NCI-H748 treated with DMSO at 0.1 percent for 48 hours (cell line): ENCODE results near the gene CASP9.

ENCODE experiments used
- DNase-seq: peaks from one replicate; lab custom pipeline; 2025; lab: John Stamatoyannopoulos, UW

CASP9 gene

DNA sequence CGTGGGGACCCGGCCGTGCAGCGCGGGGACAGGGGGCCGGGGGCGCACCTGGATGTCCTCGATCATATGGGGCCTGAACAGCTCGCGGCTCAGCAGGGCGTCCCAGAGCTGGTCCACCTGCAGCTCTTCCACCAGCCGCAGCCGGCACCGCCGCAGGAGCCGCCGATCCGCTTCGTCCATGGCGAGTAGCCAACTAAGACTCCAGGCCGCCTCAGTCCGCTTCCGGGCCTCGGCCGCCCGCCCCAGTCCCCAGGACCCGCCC lies at the start of gene CASP9:
CASP9 (minus strand) TSS at position 195 of the 262 bp plus-strand sequence; CDS start at position 180, 15 bp downstream.
- DNase-seq = no peak

DNA sequence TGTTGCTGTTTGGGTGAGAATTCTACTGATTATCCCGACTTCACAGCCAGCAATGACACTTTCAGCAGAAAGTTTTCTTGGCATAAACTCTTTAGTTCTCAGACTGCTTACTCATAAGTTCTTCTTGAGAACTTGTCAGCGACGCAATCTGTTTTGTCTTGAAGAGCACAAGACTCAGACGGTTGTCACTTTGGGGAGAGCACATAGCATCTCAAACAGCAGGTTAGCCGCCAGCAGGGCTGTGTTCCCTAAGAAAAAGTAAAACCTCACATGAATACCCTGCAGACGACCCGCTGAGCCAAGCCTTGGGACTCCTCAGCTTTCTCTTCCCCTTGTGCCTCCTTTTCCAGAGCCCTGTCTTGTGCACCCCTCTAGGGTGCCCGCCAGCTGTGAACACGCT lies 49.5 kb upstream of the CASP9 start:
- DNase-seq = no peak

DNA sequence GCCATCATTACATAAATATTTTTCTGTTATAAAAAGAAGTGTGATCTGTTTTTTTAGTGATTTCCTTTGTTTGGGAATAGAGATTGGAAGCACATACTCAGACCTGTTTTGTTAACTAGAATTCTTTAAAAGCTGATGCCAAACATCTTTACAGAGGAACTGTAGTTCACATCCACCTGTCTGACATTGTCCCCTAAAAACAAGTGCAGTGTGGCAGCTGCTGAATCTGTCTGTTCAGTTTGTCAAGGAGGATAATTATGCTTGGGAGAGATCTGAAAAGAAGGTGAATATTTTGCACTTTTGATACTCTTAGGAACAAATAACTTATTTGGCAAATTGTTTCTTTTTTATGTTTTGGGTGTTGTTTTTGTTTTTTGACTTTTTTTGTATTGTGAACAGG lies 47.3 kb upstream of the CASP9 start:
- no peak for DNase-seq

DNA sequence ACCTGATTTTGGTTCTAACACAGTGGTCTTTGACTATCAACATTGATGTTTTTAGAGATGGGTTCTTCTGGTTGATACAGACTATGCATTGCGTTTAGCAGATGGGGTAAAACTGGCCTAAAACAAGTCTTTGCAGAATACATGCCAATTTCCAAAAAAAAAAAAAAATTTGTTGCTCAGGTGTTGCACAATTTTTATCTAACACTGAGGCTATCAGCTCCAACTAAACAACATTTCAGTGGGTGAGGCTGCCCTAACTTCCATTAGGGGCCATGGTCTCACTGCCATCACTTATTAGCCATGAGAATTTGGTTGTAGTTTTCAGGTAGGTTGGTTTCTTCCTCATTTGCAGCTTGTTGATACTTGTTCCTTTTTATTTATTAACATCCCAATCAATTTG lies 46.8 kb upstream of the CASP9 start:
- no peak for DNase-seq

DNA sequence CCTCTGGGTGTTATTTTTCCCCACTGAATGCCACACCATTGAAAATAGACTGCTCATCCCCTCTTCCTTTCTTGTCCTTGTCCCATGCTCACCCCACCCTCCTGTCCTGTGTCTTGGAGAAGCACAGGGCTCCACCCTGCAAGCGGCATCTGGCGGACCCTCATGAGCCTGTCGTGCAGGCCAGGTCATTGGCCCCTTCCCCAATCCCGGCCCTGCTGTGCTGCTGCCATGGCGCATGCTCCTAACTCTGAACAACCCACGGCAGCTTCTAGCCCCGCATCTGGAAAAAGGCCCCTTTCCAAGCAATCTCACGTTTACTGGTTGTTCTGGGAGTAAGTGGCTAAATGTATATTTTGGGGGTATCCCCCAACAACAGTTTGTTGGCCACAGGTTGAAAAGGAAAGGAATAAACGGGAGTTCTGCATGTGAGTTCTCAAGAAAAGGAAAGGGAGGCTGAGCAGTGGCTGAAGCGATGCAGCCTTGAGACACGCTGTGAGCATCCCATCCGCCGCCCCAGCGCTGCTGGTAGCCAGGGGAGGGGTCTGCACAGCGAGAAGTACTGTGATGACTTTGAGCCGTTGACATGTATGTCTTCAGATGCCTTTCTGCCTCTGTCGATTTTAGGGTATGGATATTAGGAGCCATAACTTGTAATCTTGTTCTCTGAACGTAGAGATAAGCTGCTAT lies 44.5 kb upstream of the CASP9 start:
- no peak for DNase-seq

DNA sequence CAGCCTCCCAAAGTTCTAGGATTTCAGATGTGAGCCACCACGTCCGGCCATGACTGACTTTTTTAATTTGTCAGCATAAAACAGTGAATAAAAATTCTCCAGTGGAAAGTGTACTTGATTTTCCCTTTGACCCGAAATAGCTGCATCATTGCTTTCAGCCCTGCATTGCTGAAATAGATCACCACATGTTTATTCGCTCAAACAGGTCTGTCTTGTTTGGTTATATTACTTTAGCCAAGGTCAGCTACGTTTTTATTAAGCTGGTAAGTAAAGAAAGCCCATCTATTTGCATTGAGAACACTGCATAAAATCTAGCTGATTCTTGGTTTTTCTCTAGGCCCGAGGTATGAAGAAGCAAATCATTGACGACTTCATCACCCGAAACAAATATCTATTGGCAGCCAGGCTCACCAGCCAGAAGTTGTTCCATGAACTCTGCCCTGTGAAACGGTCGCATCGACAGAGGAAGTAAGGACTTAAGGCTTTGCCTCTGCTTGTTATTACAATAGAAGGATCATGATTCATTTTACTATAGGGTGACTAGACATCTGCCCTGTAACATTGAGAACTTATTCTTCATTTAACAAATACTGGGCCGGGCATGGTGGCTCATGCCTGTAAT lies 35.3 kb upstream of the CASP9 start:
- no peak for DNase-seq

DNA sequence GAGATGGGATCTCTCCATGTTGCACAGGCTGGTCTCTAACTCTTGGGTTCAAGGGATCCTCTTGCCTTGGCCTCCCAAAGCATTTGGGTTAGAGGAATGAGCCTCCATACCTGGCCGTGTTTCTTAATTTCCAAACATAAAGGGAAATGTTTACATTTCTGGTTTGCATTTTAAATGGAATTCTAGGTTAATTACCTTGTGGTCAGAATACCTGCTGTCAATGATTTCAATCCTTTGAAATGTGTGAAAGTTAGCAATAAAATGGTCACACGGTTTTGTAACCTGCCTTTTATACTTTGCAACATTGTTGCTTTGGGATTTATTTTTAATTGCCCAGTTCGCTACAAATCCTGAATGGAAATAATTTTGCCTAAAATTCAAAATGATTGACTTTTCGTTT lies 34.5 kb upstream of the CASP9 start:
- DNase-seq = no peak

DNA sequence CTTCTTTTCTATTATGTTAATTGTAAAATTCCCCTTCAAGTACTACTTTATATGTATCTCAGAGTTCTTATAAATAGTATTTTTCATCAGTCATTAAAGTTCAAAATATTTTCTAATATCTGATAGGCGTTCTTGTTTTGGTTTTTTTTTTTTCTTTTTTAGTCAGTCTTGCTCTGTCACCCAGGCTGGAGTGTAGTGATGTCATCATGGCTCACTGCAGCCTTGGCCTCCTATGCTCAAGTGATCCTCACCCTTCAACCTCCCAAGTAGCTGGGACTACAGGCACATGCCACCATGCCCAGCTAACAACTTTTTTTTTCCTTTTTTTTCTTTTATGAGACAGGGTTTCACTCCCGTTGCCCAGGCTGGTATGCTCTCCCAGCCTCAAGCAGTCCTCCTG lies 33.6 kb upstream of the CASP9 start:
- no peak for DNase-seq

DNA sequence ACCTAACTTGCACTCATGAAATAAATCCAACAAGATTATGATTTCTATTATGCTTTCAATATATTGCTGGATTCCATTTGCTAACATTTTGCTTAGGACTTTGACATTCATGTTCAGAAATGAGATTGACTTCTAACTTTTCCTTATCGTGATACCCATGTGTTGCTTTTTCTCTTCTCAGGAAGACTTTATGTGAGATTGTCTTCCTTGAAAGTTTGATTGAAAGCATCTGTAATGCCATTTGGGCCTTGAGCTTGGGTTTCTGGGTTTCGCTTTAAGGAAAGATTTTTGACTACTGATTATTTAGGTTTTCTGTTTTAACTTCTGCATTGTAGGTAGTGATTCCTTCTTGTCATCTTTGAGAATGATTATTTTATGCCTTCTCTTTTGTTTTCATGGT lies 33.0 kb upstream of the CASP9 start:
- no peak for DNase-seq

DNA sequence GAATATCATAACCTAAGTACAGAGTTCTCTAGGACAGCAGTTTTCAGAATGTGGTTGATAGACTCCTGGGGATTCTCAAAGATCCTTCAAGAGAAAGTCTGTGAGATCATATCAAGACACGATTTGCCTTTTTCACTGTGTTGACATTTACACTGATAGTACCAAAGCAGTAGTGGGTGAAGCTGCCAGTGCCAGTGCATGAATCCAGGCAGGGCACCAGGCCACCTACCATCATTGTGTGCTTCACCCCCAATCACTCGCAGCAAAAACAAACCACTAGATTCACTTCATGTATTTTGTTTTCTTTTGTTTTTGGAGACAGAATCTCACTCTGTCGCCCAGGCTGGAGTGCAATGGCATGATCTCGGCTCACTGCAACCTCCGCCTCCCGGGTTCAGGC lies 26.6 kb upstream of the CASP9 start:
- no peak for DNase-seq

DNA sequence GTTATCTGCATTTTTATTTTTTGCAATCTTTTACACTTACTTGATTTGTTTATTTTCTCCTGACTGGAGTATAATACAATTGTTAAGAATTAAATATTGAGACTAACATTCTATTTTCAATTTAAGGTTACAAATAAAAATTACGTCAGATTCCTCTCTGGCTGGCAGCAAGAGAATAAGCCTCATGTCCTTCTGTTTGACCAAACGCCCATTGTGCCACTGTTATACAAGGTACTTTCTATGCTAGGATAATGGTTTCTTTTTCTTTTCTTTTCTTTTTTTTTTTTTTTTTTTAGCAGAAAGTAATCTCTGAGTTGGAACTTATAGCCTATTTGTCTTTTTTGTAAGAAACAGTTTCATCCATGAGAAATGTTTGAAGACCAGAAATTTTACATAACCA lies 22.6 kb upstream of the CASP9 start:
- DNase-seq = no peak

DNA sequence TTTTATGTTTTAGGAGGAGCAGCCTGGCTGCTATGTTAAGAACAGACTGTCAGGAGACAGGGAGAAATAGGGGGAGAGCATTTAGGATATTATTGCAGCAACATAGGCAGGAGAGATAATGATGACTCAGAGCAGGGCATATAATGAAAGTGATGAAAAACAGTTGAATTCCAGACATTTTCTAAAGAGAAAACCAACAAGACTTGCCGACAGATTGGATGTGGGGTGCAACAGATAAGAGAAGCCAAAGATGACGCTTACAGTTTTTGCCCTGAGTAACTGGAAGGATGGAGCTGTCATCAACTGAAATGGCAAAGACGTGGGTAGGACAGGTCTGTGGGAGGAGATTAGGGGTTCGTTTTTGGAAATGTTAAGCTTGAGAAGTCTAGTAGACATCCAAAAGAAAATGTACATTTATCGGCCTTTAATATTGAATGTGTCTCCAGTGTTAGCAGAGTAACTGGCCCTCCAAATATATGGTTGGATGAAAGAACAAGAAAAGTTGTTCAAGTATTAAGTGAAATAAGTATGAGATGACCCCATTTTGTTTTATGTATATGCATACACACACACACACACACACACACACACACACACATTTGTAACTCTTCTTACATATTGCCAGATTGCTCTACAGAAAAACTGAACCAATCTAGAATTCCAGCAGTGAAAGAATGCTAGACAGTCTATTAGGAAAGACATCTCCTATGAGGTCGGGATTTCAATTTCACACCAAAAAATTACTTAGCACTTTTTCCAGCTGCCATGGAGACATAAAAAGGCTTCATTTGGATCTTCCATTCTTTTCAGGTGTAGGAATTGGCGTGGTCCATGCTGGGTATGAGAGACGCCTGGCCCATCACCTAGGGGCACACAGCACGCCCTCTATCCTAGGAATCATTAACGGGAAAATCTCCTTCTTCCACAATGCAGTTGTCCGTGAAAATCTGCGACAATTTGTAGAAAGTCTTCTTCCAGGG lies 19.9 kb upstream of the CASP9 start:
- DNase-seq = no peak

DNA sequence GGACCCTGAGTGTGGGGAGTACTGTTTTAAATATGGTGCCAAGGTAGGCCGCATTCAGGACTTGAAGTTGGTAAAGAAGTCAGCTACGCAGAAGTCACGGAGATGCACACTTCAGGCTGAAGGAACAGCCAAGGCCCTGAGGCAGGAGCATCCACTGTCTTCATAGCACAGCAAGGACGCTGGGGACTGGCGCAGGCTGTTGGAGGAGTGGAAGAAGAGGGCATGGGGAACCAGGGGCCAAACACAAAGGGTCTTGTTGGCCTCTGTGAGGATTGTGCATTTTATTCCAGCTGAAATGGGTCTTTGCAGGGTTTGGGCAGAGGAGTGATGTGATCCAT lies 19.2 kb upstream of the CASP9 start:
- DNase-seq = no peak

DNA sequence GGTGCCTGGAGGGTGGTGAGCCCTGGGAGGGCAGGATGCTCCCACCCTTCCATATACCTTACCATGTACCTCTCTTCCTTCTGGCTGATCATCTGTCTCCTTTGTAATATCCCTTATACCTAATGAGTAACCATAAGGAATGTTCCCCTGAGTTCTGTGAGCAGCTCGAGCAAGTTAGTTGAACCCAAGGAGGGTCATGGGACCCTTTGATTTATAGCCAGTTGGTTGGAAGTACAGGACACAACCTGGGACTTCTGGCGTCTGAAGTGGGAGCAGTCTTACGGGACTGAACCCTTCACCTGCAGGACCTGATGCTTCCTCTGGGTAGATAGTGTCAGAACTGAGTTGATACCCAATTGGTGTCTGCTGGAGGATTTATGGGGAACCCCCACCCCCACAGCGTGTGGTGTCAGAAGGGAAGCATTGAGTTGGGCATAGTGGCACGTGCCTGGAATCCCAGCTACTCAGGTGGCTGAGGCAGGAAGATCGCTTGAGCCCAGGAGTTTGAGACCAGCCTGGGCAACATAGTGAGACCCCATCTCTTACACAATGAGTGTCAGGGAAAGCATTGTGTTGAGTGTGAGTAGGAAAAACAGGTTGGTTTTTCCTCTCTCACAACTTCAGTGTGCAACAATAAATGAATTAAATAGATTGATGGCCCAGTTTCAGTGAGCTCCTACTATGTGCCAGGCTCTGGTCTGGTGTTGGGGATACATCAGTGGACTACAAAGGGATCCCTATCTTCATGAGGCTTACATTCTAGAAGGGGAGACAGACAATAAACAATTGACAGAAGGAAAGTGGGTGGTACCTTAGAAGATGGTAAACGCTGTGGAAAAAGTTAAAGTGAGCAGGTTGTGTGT lies 18.6 kb upstream of the CASP9 start:
- no peak for DNase-seq

DNA sequence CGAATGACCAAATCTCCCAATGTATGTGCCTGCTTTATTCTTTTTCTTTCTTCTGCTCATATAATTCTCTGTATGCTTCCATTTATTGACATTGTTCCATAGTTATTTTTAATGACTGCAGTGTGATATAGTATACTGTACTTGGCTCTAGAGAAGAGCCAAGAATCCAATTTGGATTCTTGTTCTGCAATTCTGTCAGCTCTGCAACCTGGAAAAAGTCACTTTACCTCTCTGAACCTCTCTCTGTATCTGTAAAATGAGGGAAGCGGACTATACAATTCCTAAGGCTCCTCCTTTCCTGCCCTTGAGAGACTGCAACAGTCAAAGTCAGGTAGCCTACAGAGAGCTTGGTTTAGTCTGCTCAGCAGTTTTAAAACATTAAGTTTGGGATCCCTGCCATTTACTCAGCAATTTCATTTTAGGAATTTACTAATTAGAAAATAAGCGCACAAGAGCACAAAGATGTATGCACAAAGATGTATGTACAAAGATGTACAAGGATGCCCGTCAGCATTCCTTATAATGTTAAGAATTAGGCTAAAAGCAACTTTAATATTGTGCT lies 17.3 kb upstream of the CASP9 start:
- no peak for DNase-seq

DNA sequence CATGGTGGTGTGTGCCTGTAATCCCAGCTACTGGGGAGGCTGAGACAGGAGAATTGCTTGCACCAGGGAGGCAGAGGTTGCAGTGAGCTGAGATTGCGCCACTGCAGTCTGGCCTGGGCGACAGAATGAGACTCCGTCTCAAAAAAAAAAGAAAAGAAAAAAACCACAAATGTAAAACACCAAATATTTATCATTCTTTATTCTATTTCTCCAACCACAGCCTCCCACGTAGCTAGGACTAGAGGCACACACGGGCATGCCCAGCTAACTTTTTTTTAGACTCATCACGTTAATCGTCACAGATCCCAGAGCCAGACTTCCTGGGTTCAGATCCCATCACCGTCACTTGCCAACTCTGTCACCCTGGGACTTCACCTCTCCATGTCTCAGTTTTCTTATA lies 16.2 kb upstream of the CASP9 start:
- no peak for DNase-seq

DNA sequence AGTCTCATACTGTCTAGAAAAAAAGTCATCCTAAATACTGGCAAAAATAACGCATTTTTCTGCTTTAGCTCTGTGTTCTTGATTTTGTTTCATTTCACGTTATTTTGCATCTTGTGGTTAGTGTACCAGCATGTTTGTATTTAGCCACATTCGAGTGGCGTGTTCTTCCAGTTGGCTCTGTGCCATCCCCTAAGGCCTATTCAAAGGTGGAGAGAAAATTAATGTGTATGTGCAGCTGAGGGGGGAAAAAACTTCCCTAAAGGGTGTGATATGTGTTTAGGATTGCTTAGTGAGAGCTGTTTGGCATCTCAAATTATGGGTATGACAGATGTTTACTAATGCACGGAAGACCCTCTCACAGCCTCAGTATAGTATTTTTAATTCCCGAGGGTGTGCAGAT lies 14.8 kb upstream of the CASP9 start:
- no peak for DNase-seq

DNA sequence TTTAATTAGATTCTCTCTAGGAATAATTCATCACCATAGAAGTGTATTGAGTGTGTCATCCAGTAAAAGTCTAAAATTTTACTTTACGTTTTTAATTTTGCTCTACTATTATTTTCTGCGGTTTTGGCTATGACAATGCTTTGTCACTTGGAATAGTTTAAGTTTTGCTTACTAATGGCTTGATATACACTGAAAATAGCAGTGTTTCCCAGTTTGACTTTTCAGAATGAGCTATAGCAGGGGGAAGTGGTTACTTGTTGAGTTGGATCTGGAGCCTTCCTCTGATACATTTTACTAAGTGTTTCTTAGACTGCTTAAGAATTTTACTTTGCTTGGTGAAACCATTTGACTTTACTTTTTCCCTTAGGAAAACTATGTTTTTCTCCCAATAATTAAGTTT lies 7.7 kb upstream of the CASP9 start:
- DNase-seq = no peak

DNA sequence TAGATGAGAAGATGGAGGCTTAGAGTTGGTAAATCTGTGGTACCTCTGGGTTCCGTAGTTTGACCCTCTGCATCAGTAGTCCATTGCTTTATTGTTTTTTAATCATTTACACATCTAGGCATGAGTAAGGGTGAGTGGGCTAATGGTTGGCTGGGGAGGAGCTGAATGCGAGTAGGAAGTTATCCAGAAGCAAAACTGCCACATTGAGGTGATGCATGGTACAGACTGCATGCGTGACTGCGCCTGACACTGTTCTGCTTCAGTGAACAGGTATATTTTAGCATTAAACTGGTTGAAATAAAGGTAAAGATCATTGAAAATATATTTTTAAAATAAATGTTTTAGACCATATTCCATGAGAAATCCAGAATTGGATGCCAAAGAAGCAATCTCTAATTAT lies 7.0 kb upstream of the CASP9 start:
- DNase-seq = no peak

DNA sequence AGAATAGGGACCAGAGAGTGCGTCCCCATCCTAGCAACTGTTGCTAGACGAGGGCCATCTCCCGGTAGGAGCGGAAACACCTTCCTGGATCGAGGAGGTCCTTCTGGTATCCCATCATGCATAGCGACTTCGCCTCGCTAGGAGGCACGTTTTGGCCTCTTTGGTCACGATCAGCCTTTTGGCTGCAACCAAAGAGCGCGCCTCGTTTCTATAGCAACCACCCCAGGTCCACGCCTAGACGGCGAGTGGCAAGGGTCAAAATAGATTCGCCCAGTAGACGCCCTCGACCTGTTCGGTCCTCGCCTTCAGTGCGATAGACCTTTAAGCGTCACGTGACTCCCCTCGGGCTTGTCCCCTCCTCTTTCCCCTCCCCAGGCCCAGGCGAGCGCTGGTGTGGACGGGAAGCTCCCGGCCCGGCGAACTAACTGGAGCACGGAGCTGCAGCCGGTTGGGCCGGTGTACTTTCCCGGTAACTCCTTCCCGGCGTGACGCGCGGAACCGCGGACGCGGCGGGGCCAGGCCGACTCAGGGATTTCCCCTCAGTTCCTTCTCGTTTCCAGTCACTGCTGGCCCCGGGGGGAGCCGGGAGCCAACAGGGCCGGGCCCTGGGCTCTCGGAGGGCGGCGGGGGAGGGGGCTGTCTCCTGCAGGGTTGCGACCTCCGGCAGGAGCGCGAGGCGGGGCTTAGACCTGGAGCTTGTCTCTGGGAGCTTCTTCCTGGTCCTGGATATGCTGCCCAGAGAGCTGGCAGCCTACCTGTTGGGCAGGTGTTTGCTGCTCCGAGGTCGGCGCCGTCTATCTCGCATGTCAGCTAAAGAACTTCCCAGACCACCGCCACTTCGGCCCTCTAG lies 2.7 kb upstream of the CASP9 start, which contains the start of gene DNAJC16:
DNAJC16 (plus strand) TSS at position 359 of the 850 bp plus-strand sequence. CDS start 2,258 bp downstream, outside the sequence.
- peak; percentile 95 for DNase-seq

DNA sequence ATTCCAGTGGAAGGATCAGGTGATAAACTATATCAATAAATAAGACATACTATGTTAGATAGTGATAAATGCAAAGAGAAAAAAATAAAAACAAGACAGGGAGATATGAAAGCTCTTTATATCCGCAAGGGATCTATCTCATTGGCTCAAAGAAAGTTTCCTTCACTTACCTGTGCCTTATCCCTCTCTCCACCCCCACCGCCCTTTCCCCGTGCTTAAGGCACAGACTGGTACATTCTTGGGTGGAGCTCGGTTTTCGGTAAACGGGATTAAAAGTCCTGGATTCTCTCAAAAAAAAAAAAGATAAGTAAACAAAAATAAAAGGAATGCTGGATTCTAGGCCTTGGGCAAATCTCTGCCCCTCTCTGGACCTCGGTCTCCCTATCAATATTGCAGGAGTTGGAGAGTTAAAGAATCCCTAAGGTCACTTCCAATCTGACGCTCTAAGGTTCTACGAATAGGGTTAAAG lies 2.0 kb upstream of the CASP9 start:
- peak; percentile 29 for DNase-seq
